Stimulated activated CD4-positive, alpha-beta T cell treated with anti-CD3 and anti-CD28 coated beads, TNF-alpha, amount 100 ng/mL, for 4 hours (primary cell): ENCODE results near the gene ALOX12B.
"Not testable (repeated sequence)": the region's sequence is repeated elsewhere in the genome, so short reads cannot be mapped to it uniquely, and the experiment has no call there.

Experiments
- DNase-seq, 3 experiments: peaks; one replicate each; pipeline ENCODE4 v3.0.0-alpha.2; 2020; ENCODE audit warnings: low read depth in 3 of 3

ALOX12B gene

DNA sequence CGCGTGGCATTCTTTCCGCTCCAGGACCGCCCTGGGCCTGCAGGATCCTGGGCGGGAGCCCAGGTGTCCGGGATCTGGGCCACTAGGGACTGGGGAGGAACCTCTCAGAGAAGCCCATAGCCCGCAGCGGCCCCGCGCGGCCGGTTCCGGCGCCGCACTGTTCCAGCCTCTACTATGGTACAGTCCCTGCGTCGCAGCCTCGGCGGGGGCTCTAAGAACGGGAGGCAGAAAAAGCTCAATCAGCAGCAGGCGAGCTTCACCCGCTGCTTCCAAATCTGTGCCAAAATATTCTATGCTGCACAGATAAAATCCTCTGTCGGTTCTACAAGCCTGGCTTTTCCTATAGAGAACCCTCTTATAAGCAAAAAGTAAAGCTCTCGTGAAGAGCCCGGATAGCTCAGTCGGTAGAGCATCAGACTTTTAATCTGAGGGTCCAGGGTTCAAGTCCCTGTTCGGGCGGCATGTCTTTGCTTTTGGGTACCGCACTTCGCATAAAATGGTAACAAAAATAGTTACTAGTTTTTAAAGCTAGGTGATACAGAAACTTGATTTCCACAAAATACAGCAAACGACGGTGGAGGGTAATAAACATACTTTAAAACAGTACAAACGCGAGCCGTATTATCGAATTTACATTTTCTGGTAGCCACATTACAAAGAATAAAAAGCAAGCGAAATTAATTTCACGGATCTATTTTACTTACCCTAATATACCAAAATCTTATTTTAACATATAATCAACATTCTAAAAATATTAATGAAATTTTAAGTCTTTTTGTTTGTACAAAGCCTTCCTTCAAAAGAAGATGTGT is 31.5 kb upstream of the ALOX12B start:
- DNase-seq: peak; percentile 78 to 86 (median 80)

DNA sequence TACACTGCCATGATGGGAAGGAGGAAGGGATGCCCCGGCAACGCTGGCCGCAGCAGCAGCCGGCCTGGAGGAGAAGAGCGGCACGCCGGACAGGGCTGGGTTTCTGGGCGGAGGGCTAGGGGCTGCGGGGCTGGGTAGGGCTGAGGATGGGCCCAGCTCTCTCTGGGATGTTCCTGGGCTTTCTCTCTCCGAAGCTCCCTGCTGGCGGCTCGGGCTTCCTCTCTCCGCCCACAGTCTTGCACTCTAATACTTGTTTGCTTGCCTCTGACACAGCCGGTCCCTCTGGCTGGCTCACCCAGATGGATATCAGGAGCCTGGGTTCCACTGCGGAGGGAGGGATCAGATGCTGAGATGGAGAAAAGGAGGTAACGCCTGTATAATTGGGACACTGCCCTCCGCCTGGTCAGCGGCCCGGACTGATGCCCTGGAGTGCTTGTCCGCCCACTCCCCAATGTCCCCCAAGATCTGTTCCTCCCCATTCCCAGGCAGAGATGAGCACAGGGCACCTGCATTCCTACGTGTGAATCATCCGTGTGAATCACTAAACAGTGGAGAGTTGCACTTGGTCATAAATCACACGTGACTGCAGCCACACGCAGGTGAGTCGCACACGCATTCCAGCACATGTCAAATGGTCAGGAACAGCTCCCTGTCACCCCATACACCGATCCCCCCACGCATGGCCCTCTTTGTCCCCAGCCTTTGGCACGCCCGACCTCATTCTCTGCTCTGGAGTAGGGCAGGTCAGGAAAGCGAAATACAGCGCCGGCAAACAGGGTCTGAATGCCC is 30.7 kb upstream of the ALOX12B start, which contains the start of gene ALOXE3:
Gene ALOXE3 (minus strand): TSS at position 535 of the 789 bp plus-strand sequence. CDS start 524 bp downstream, at position 11.
- peak in 1 of 3 experiments; percentile 35 for DNase-seq

- no peak for DNase-seq
Measured at GRCh38 chr17:8117367-8117979, 30.0 kb upstream of the ALOX12B start.

- DNase-seq: no peak
Measured at GRCh38 chr17:8116776-8117175, 29.3 kb upstream of the ALOX12B start.

DNA sequence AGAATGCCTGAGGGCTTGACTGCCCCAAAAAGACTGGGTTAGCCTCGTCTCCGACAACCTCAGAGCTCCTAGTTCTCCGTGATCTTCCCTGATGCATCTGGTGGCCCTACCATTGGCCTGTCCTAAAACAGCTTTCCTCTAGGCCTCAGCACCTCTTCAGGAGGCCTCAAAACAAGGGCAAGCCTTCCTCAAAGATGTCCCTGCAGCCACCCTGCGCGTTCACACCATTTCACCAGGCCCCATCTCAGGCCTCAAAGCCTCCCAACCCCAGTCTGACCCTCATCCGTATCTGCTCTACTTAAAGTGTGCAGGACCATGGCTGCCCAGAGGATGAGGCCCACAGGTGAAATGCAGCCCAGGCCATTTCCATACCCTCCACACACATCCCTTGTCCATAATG is 23.4 kb upstream of the ALOX12B start:
- DNase-seq: no peak

GRCh38 chr17:8110456-8110804 is 22.9 kb upstream of the ALOX12B start:
- DNase-seq: no peak

GRCh38 chr17:8109661-8110455 is 22.3 kb upstream of the ALOX12B start:
- DNase-seq: peak; percentile 59 to 66 (median 66)

DNA sequence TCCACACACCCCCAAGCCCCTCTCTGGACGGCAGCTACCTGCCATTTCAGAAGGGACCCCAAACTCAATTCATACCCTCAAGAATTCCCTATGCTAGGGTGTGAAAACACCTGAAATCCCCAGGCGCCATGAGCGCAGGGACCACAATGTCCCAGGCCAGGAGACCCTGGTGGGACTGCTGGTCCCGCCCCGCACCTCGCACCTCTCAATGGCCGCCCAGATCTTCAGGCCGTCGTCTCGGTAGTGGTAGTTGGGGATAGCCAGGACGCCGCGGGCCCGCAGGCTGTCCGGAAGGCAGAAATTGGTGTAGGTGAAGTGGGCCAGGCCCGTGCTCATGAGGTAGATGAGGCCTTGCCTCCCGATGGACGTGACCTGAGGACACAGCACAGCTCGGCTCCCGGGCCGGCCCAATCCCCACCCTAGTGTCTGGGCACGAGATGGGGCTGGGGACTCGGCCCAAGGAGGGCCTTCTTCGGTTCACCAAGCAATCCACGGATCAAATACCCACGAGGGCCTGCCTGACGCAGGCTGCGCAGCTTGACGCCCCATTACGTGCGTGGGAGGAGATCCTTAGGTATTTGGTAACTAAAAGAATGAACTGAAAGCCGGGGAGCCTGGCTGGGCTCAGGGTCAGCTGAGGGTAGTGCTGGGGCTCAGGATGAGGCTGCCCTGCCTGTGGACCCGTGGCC is 21.6 kb upstream of the ALOX12B start:
- DNase-seq: no peak

DNA sequence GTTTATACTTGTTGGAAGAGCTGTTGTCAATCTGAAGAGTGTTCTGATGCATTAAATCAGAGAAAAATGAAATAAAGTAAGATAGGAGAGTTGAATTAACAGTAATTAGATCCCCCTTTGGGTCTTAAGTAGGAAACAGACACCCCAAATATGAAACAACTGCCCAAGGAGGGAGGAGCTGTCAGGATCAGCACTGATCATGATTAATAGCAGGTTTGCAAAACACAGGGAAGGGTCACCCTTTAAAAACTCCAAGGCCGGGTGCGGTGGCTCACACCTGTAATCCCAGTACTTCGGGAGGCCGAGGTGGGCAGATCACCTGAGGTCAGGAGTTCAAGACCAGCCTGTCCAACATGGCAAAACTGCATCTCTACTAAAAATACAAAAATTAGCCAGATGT is 19.5 kb upstream of the ALOX12B start:
- DNase-seq: not testable (repeated sequence)

GRCh38 chr17:8105957-8106398 is 18.5 kb upstream of the ALOX12B start:
- DNase-seq: no peak

GRCh38 chr17:8104911-8105310 is 17.4 kb upstream of the ALOX12B start:
- no peak for DNase-seq

DNA sequence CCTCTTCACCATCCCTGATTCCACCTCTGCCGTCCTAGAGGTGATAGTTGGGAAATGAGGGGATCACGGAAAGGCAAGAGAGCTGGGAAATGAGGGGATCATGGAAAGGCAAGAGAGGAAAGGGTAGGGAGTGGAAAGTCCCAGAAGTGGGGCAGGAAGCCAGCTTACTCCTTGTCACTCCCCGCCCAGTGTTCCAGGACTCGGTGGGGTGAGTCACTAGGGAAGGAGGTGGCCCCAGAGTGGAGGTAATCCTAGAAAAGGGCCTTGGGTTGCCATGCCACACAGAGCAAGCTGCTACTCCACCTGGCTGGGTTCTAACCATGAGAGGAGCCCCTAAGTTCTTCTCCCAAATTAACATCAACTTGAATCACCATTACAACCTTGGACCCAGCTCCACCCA is 16.0 kb upstream of the ALOX12B start:
- DNase-seq: no peak

DNA sequence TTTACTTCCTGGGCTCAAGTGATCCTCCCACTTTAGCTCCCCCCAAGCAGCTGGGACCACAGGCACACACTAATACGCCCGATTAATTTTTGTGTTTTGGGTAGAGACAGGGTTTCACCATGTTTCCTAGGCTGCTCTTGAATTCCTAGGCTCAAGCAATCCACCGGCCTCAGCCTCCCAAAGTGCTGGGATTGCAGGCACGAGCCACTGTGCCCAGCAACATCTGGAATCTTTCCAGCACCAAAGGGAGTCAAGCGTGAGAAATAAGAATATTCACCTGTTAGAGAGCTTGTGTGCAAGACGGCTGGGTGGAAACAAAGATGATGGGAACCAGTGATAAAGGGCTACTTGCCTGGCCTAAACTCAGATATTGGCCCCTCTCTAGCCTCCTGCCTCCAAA is 14.2 kb upstream of the ALOX12B start:
- DNase-seq: no peak

- no peak for DNase-seq
Measured at GRCh38 chr17:8100763-8101162, 13.2 kb upstream of the ALOX12B start.

- no peak for DNase-seq
Measured at GRCh38 chr17:8100111-8100510, 12.6 kb upstream of the ALOX12B start.

GRCh38 chr17:8096541-8096940 is 9.0 kb upstream of the ALOX12B start:
- DNase-seq: no peak

DNA sequence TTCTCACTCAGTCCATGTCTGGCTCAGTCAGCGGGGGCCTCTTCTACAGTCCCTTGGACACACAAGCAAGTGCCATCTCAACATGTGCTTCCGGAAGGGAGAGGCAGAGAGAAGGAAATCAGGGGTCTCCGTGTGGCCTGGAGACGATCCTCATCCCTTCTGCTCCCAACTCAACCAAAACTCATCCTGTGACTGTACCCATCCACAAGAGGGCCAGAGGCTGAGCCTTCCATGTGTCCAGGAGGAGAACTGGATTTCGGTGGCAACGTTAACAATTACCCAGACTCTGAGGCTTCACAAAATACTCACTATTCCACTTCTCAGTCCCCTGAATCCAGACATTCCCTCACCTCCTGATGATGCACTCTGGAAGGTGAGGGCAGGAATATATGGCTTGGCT is 7.8 kb upstream of the ALOX12B start:
- DNase-seq: no peak

DNA sequence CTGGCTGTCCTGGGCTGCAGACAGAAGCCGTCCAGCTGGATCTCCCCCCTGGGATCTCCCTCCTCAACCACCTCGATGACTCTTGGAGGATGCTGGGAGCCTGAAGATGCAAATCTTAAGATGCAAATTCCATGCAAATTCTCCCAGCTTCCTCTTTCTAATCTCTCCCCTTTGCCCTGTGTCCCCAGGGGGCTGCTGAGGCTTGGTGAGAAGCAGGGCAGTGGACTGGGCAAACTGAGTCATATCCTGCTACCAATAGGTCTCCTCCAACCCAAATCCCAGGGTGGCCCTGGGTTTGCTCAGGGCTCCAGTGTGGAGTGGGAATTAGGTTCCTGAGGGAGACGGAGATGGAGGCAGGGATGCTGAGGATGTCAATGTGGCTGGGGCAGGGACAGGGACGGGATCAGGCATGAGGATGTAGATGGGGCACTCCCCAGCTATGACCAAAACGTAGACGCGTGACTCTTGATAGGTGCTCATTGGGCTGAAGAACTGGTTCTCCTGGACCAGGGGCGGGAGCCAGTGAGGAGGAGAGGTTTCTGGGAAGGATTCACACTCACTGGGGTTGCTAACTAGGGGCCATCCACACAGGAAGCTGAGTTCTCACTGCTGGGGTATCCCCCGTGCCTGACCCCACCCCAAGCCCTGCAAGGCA is 3.6 kb upstream of the ALOX12B start:
- no peak for DNase-seq

DNA sequence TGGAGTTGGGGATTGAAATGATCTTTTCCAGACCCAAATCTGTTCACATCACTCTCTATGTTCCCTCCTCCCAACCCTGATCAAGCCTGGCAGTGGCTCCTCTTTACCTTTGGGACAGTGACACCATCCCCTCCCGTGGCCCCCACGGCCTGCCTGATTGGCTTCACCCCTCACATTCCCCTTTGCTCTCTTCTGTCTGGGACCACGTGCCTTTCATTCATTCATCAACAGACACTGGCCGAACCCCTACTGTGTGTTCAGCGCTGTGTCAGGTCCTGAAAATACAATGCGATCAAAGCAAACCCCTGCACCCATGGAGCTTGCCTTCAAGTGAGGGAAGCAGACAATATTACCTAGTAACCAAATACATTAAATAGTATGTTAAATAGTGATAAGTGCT is 2.2 kb upstream of the ALOX12B start:
- DNase-seq: no peak

GRCh38 chr17:8087952-8088230 is 375 bp upstream of the ALOX12B start:
- no peak for DNase-seq

- no peak for DNase-seq
Measured at GRCh38 chr17:8084250-8084649, 3.3 kb downstream of the ALOX12B start.
